Measurements from ENCODE around the gene NANS.
"Not testable (repeated sequence)": the region's sequence is repeated elsewhere in the genome, so short reads cannot be mapped to it uniquely, and the experiment has no call there.

Gene NANS

GRCh38 chr9:98039607-98040017, 16.9 kb upstream of the NANS start:
- DNase-seq: no peak

GRCh38 chr9:98040212-98040611, 16.3 kb upstream of the NANS start:
- DNase-seq: no peak

DNA sequence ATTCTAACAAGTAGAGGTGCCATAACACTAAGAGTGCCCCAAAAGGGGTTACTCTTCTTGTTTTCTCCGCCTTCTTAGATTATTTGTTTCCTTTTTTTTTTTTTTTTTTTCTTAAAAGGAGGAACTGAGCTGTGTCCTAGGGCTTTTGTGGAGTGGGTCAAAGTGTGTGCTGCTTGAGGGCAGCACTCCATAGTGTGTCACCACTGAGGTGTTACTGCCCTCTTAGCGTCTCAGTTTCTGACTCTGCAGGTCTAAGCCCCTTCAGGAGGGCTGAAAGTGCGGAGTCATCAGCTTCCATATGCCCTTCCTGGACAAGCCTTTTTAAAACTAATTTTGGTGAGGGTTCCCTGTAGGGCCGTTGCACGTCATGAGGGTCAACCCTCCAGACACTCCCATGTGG, 12.6 kb upstream of the NANS start:
- DNase-seq: no peak

GRCh38 chr9:98045234-98046179, 11.0 kb upstream of the NANS start:
- peak; percentile 62 to 83 for DNase-seq

GRCh38 chr9:98046180-98046543, 10.4 kb upstream of the NANS start:
- DNase-seq: no peak

DNA sequence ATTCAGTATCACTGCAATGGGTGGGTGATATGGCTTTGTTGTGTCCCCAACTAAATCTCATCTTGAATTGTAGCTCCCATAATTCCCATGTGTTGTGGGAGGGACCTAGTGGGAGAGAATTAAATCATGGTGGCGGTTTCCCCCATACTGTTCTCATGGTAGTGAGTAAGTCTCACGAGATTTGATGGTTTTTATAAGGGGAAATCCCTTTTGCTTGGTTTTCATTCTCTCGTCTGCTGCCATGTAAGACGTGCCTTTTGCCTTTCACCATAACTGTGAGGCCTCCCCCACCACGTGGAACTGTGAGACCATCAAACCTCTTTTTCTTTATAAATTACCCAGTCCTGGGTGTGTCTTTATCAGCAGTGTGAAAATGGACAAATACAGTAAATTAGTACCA, 9.5 kb upstream of the NANS start:
- DNase-seq: no peak

DNA sequence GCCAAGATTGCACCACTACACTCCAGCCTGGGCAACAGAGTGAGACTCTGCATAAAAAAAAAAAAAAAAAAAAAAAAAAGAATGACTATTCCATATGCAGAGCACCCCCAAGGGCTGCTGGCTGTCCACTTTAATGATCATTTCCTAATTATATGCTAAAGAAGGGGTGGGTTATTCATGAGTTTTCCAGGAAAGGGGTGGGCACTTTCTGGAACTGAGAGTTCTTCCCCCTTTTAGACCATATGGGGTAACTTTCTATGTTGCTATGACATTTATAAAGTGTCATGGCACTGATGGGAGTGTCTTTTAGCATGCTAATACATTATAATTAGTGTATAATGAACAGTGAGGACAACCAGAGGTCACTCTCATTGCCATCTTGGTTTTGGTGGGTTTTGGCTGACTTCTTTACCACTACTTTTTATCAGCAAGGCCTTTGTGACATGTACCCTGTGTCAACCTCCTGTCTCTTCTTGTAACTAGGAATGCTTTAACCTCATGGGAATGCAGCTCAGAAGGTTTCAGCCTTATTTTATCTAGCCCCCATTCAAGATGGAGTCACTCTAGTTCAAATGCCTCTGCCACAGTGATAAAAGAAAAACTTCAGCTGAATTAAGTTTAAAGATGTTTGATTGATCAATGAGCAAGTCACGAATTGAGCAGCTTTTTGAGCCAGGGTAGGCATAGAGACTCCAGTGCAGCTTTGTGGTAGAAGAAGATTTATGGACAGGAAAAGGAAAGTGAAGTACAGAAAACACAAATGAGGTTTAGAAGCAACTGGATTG, 7.1 kb upstream of the NANS start:
- peak; percentile 15 to 27 for DNase-seq

DNA sequence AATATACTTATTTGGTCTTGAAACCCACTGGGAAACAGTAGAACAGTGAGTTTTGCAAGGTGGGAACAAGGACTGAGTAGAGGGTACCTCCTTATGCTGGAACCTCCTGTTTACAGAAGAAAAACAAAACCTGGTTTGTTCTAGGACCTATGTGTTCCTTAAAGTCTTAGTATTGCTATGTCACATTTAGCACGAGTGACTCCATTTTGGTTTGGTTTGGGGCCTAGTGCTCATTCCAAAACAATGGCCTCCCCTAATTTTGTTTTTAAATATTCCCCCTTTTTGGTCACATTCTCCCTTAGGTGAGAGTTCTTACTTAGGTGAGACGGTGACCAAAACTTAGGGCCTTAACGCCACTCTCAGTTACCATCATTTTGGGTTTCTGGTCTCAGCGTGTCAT, 6.2 kb upstream of the NANS start:
- no peak for DNase-seq

- DNase-seq: no peak
These were observed 2.1 kb upstream of the NANS start for GRCh38 chr9:98054376-98054951.

- DNase-seq: no peak
These were observed 737 bp downstream of the NANS start for GRCh38 chr9:98057138-98057799.

DNA sequence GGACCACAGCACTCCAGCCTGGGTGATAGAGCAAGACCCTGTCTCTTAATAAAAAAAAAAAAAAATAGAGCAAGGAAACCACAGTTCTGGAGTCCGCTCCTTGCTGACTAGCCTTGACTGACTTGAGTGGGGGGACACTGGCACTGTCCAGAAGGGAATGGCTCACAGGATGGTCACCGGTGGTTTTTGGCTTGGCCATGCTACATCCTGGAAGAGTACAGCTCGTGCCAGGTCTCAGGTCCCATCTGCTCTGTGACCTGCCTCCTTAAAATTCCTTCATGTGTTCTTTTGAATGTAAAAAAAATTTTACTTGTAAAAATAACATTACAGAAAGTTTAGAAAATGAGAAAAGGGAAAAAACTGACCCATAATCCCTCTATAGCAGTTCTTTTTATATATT, 5.6 kb downstream of the NANS start:
- no peak for DNase-seq

DNA sequence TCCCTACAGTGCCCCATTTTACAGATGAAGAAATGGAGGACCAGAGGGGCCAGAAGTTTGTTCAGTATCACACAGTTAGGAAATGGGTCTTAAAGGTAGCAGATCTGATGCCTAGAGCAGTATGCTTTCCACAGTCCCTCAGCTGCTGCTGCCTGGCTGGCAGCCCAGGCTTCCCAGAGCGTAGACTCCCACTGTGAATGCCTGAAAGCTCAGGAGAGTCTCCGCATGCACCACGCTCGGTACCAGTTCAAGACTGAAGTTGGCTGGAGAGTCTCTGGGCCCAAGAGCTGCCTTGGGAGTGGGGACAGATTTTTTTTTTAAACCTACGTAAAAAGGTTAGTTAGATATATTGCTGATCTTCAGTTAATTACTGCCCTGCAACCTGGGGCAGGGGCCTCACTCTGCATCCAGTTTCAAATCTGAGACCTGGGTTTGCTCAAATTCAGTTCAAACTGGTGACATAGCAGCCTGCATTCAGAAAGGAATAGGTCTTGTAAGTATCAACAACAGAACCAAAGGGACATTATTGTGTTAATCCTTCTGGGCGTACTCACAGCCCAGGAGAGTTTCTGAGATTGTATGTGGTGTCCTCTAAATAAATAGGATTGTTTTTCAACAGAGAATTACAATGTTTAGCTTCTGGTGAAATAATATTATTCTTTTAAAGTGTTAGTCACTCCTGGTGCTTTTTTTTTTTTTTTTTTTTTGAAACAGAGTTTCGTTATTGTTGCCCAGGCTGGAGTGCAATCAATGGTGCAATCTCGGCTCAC, 8.3 kb downstream of the NANS start:
- DNase-seq: no peak

- DNase-seq: no peak
These were observed 9.7 kb downstream of the NANS start for GRCh38 chr9:98066235-98066634.

DNA sequence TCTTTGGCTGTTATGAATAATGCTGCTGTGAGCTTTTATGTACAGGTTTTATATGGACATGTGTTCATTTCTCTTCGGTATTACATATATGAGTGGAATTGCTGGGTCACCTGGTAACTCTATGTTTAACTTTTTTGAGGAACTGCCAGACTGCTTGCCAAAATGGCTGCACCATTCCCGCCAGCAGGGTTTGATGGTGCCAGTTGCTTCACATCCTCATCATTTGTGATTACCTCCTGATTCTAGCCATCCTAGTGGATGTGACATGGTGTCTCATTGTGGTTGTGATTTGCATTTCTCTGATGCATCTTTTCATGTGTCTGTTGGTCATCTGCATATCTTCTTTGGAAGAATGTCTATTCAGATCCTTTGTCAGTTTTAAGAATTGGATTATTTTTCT, 10.7 kb downstream of the NANS start:
- DNase-seq: no peak

DNA sequence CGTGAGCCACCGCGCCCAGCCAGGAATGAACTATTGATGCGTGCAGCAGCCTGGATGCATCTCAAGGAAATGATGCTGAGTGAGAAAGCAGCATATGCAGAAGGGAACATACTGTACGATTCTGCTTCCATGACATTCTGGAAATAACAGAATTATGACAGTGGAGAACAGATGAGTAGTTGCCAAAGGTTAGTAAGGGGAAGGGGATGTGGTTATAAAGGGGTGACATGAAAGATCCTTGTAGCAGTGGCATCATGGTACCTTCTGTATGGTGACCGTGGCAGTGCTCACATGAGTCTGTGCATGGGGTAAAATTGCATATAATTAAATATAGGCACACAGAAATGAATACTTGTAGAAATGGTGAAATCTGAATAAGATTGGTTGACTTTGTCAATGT, 13.0 kb downstream of the NANS start:
- DNase-seq: no peak

- no peak for DNase-seq
These were observed 14.2 kb downstream of the NANS start for GRCh38 chr9:98070704-98071103.

GRCh38 chr9:98071737-98072136, 15.2 kb downstream of the NANS start:
- DNase-seq: no peak

- DNase-seq: peak; percentile 58 to 75
These were observed 17.8 kb downstream of the NANS start for GRCh38 chr9:98074115-98074990.

- peak in 1 of 2 donors; percentile 55 for DNase-seq
These were observed 18.8 kb downstream of the NANS start for GRCh38 chr9:98075332-98075805.

DNA sequence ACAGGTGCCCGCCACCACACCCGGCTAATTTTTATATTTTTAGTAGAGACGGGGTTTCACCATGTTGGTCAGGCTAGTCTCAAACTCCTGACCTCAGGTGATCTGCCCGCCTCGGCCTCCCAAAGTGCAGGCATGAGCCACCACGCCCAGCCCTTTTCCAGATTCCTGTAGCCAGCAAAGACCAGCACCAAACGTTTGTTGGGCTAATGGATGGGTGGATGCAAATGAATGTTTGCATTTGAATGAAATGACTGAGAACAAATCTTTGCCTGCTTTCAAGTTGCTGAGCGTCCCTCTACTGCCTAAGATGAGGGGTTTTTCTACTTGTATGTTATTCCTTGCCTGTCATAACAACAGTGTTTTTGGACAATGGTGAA, 20.0 kb downstream of the NANS start:
- not testable (repeated sequence) for DNase-seq

DNA sequence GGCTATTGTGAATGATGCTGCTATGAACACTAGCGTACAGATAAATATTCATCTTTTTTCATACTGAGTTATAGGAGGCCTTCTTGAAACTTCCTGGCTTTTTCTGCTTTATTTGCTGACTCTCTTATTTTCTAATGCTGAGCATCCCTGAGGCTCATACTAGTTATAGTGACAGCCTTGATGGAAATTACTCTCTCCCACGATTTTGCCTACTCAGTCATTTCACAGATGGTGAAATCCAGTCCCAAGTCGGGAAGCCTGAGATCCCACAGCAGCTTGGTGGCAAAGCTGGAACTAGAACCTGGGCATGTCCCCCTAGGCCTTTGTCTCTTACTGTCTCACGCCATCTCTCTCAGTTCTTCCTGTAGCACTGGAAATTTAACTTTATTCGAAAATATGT, 22.4 kb downstream of the NANS start:
- no peak for DNase-seq

Measured in CD4-positive, alpha-beta T cell treated with Interferon alpha-2 for 1 hour (primary cell).